Keratinocyte (primary cell): ENCODE data around the gene STRN.

Experiments used
- CTCF ChIP-seq, 3 experiments: IDR thresholded peaks in 1 of 3; conservative IDR thresholded peaks in 1 of 3; optimal IDR thresholded peaks in 1 of 3; 2 replicates in 2 of 3; 3 replicates in 1 of 3; pipeline versions ENCODE3 to v1.5.1; 2011; ENCODE audit warnings: low read length in 3 of 3, mild to moderate bottlenecking in 3 of 3, moderate library complexity in 2 of 3, control low read depth in 1 of 3, inconsistent platforms in 1 of 3; ENCODE audit not compliant: insufficient read depth in 2 of 3; ENCODE audit errors: extremely low read depth in 1 of 3
- EZH2 ChIP-seq: IDR thresholded peaks from one replicate; pipeline ENCODE4 v1.6.1; 2012; ENCODE audit warnings: inconsistent platforms, mild to moderate bottlenecking, low read length, moderate library complexity

- TF ChIP-seq CTCF (optimal IDR thresholded peaks at IDR 0.05 in 1 of 3, IDR thresholded peaks at IDR 0.05 in 1 of 3, conservative IDR thresholded peaks at IDR 0.05 in 1 of 3; ENCODE audit: extremely low read depth in 1 of 3, insufficient read depth in 2 of 3, low read length in 3 of 3), result no peak
- TF ChIP-seq EZH2, result no peak
Observed at GRCh38 chr2:36965751-36966369, 476 bp downstream of the STRN start.
